Hepatocyte (in vitro differentiated cells): Measurements from ENCODE around the gene INPP5D. TPM values are rescaled to one million over a fixed set of nuclear protein-coding genes. Genes with fewer than 3 reads are reported as not detected.

Experiments
- DNase-seq: peaks from one replicate; pipeline ENCODE4 v3.0.0-alpha.2; 2016; ENCODE audit warnings: low spot score
- H2AFZ ChIP-seq: fragments of 200-600 bp; sonication (generic); 2 replicates; pipeline ENCODE4 v1.6.0; 2016; ENCODE audit warnings: antibody characterized with exemption, mild to moderate bottlenecking
- H3K27ac ChIP-seq: fragments of 200-600 bp; sonication (generic); 2 replicates; pipeline ENCODE4 v1.5.1; 2016; ENCODE audit warnings: mild to moderate bottlenecking
- H3K27me3 ChIP-seq: fragments of 200-600 bp; sonication (generic); 2 replicates; pipeline ENCODE4 v1.6.1; 2016
- H3K36me3 ChIP-seq: fragments of 200-600 bp; sonication (generic); replicated peaks from 2 replicates; pipeline ENCODE4 v1.5.1; 2016; ENCODE audit warnings: low read depth; ENCODE audit not compliant: insufficient read depth
- H3K4me1 ChIP-seq: fragments of 200-600 bp; sonication (generic); 2 replicates; pipeline ENCODE4 v1.5.1; 2016; ENCODE audit warnings: mild to moderate bottlenecking, moderate library complexity; ENCODE audit not compliant: insufficient read depth
- H3K4me2 ChIP-seq: fragments of 200-600 bp; sonication (generic); 2 replicates; pipeline ENCODE4 v1.6.0; 2016
- H3K4me3 ChIP-seq: fragments of 200-600 bp; sonication (generic); 2 replicates; pipeline ENCODE4 v1.5.1; 2016; ENCODE audit warnings: mild to moderate bottlenecking
- H3K79me2 ChIP-seq: fragments of 200-600 bp; sonication (generic); 2 replicates; pipeline ENCODE4 v1.6.0; 2017; ENCODE audit warnings: mild to moderate bottlenecking
- H3K9me2 ChIP-seq: fragments of 200-600 bp; sonication (generic); replicated peaks from 2 replicates; pipeline ENCODE4 v1.6.0; 2017; ENCODE audit warnings: mild to moderate bottlenecking; ENCODE audit not compliant: insufficient read depth
- H3K9me3 ChIP-seq: fragments of 200-600 bp; sonication (generic); 2 replicates; pipeline ENCODE4 v1.5.1; 2016; ENCODE audit warnings: low read depth, mild to moderate bottlenecking
- H4K20me1 ChIP-seq: fragments of 200-600 bp; sonication (generic); 2 replicates; pipeline ENCODE4 v1.6.0; 2016; ENCODE audit warnings: mild to moderate bottlenecking; ENCODE audit not compliant: insufficient read depth, poor library complexity, severe bottlenecking
- EZH2 ChIP-seq: fragments of 200-600 bp; sonication (generic); IDR thresholded peaks from 2 replicates; pipeline ENCODE4 v1.6.1; 2016; ENCODE audit warnings: antibody characterized with exemption, mild to moderate bottlenecking, borderline replicate concordance
- EZH2phosphoT487 ChIP-seq: fragments of 200-600 bp; sonication (generic); IDR thresholded peaks from one replicate; pipeline ENCODE4 v1.6.1; 2018; ENCODE audit warnings: antibody characterized with exemption, mild to moderate bottlenecking, low read depth, moderate library complexity; ENCODE audit not compliant: unreplicated experiment, severe bottlenecking
- WGBS: methylation state at CpG from one replicate; pipeline ENCODE4 v1.1.6; 2016; ENCODE audit warnings: low lambda C conversion rate; ENCODE audit errors: missing lambda C conversion rate; 5-methylcytosine and 5-hydroxymethylcytosine counted together
- polyA plus RNA-seq: library from polyadenylated mRNA; unstranded; fragments of >200 nt; fragmentation: Nextera tagmentation; extraction: Ambion mirVana; gene quantifications from 2 replicates; pipeline ENCODE4 v1.2.1, GENCODE V29; 2016
- total RNA-seq: library from RNA; depleted of rRNA; stranded (reverse); fragments of >200 nt; gene quantifications from 2 replicates; pipeline ENCODE4 v1.2.3, GENCODE V29; 2014
- TF ChIP-seq, protein P1 (sequence below): fragments of 200-600 bp; sonication (generic); IDR thresholded peaks from 2 replicates; pipeline ENCODE4 v1.5.1; 2016; ENCODE audit warnings: antibody characterized with exemption, mild to moderate bottlenecking; ENCODE audit not compliant: poor library complexity

The INPP5D gene
- total and polyA plus RNA-seq, 2 experiments from 2014 or later: 3.3 to 5.2 TPM

GRCh38 chr2:233165895-233166661, 105.9 kb downstream of the INPP5D start:
- H3K4me3 ChIP-seq: no peak overlapping the region
- peak; percentile 31 for DNase-seq
- H4K20me1 ChIP-seq: no peaks in the 10 kb centered on the region
- H3K9me3 ChIP-seq: no peaks in the 10 kb centered on the region
- no peaks in the 10 kb centered on the region for H3K27me3 ChIP-seq
- no peak overlapping the region for H2AFZ ChIP-seq
- H3K4me2 ChIP-seq: peak overlapping the region; percentile 41
- WGBS: 66% methylated on average over 19 of the region's 19 CpGs
- H3K9me2 ChIP-seq: no peaks in the 10 kb centered on the region
- no peak for TF ChIP-seq EZH2phosphoT487
- TF ChIP-seq, protein P1, sequence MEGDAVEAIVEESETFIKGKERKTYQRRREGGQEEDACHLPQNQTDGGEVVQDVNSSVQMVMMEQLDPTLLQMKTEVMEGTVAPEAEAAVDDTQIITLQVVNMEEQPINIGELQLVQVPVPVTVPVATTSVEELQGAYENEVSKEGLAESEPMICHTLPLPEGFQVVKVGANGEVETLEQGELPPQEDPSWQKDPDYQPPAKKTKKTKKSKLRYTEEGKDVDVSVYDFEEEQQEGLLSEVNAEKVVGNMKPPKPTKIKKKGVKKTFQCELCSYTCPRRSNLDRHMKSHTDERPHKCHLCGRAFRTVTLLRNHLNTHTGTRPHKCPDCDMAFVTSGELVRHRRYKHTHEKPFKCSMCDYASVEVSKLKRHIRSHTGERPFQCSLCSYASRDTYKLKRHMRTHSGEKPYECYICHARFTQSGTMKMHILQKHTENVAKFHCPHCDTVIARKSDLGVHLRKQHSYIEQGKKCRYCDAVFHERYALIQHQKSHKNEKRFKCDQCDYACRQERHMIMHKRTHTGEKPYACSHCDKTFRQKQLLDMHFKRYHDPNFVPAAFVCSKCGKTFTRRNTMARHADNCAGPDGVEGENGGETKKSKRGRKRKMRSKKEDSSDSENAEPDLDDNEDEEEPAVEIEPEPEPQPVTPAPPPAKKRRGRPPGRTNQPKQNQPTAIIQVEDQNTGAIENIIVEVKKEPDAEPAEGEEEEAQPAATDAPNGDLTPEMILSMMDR: no peak
- TF ChIP-seq EZH2: no peak
- no peaks in the 10 kb centered on the region for H3K4me1 ChIP-seq
- H3K79me2 ChIP-seq: no peaks in the 10 kb centered on the region
- no peaks in the 10 kb centered on the region for H3K36me3 ChIP-seq
- no peak overlapping the region for H3K27ac ChIP-seq

GRCh38 chr2:233168445-233168844, 108.3 kb downstream of the INPP5D start:
- Histone ChIP-seq H3K36me3 (no peaks in the 10 kb centered on the region), H2AFZ (no peak overlapping the region), H3K79me2 (no peaks in the 10 kb centered on the region), H3K27me3 (no peaks in the 10 kb centered on the region), H4K20me1 (no peaks in the 10 kb centered on the region), H3K9me2 (no peaks in the 10 kb centered on the region), H3K4me2 (no peak overlapping the region), H3K27ac (no peak overlapping the region), H3K4me1 (no peaks in the 10 kb centered on the region), H3K4me3 (no peak overlapping the region), H3K9me3 (no peaks in the 10 kb centered on the region)
- DNase-seq: no peak
- TF ChIP-seq EZH2 (no peak), EZH2phosphoT487 (no peak)
- TF ChIP-seq, protein P1: no peak
- WGBS: 88% methylated on average over 4 of the region's 4 CpGs

GRCh38 chr2:233168919-233169318, 108.8 kb downstream of the INPP5D start:
- H3K4me3 ChIP-seq: no peak overlapping the region
- no peaks in the 10 kb centered on the region for H3K4me1 ChIP-seq
- no peaks in the 10 kb centered on the region for H3K9me3 ChIP-seq
- no peak overlapping the region for H3K27ac ChIP-seq
- 90% methylated on average over 11 of the region's 11 CpGs for WGBS
- no peaks in the 10 kb centered on the region for H3K27me3 ChIP-seq
- no peak overlapping the region for H2AFZ ChIP-seq
- H3K4me2 ChIP-seq: no peak overlapping the region
- no peaks in the 10 kb centered on the region for H3K36me3 ChIP-seq
- no peak for TF ChIP-seq EZH2phosphoT487
- TF ChIP-seq, protein P1: no peak
- no peak for TF ChIP-seq EZH2
- H3K9me2 ChIP-seq: no peaks in the 10 kb centered on the region
- no peak for DNase-seq
- H4K20me1 ChIP-seq: no peaks in the 10 kb centered on the region
- no peaks in the 10 kb centered on the region for H3K79me2 ChIP-seq
